CD14-positive monocyte (primary cell): ENCODE data around the gene MASP1. TPM values are rescaled to one million over a fixed set of nuclear protein-coding genes. Genes with fewer than 3 reads are reported as not detected.

Source experiments
- DNase-seq, 3 donors: peaks; one replicate each; pipeline ENCODE4 v3.0.0-alpha.2; 2011 to 2022
- H2AFZ ChIP-seq: 2 replicates; pipeline ENCODE4 v1.6.0; 2012; ENCODE audit warnings: mild to moderate bottlenecking, low read depth, low read length, inconsistent platforms; ENCODE audit not compliant: insufficient read depth, poor library complexity, severe bottlenecking
- H3K27ac ChIP-seq, 2 donors: 1 replicate in 1 of 2; 2 replicates in 1 of 2; pipeline ENCODE4 v1.5.1; 2012 to 2013; ENCODE audit warnings: low read length in 2 of 2, control low read depth in 1 of 2, inconsistent platforms in 1 of 2, low read depth in 1 of 2, mild to moderate bottlenecking in 1 of 2
- H3K27me3 ChIP-seq, 2 donors: one replicate each; pipeline versions ENCODE4 v1.6.0 to v1.6.1; 2011 to 2013; ENCODE audit warnings: low read length in 2 of 2; ENCODE audit not compliant: control insufficient read depth in 2 of 2, insufficient read depth in 2 of 2
- H3K36me3 ChIP-seq, 2 donors: replicated peaks in 1 of 2; 1 replicate in 1 of 2; 2 replicates in 1 of 2; pipeline versions ENCODE4 v1.5.1 to v1.6.1; 2012 to 2013; ENCODE audit warnings: low read length in 2 of 2, control low read depth in 1 of 2, inconsistent platforms in 1 of 2, mild to moderate bottlenecking in 1 of 2; ENCODE audit not compliant: insufficient read depth in 2 of 2, control insufficient read depth in 1 of 2
- H3K4me1 ChIP-seq, 2 donors: 1 replicate in 1 of 2; 2 replicates in 1 of 2; pipeline versions ENCODE4 v1.5.1 to v1.6.1; 2012 to 2013; ENCODE audit warnings: low read length in 2 of 2, control low read depth in 1 of 2, inconsistent platforms in 1 of 2, mild to moderate bottlenecking in 1 of 2, moderate library complexity in 1 of 2; ENCODE audit not compliant: insufficient read depth in 2 of 2, control insufficient read depth in 1 of 2
- H3K4me2 ChIP-seq: replicated peaks from 2 replicates; pipeline ENCODE3; 2012; ENCODE audit warnings: low read length, moderate library complexity, mild to moderate bottlenecking; ENCODE audit not compliant: poor library complexity, severe bottlenecking; ENCODE audit errors: extremely low read depth
- H3K4me3 ChIP-seq, 3 experiments: fragments of 200-600 bp in 1 of 3; sonication (generic) in 1 of 3; replicated peaks in 1 of 3; 1 replicate in 2 of 3; 2 replicates in 1 of 3; pipeline ENCODE4 v1.5.1; 2011 to 2013; ENCODE audit warnings: low read length in 3 of 3, mild to moderate bottlenecking in 3 of 3, control low read depth in 2 of 3, low read depth in 2 of 3, inconsistent platforms in 1 of 3, moderate library complexity in 1 of 3
- H3K79me2 ChIP-seq: 2 replicates; pipeline ENCODE4 v1.6.0; 2012; ENCODE audit warnings: mild to moderate bottlenecking, control low read depth, inconsistent platforms, low read length, moderate library complexity; ENCODE audit not compliant: insufficient read depth
- H3K9ac ChIP-seq: 2 replicates; pipeline ENCODE4 v1.6.0; 2017; ENCODE audit warnings: low read length, mild to moderate bottlenecking; ENCODE audit not compliant: insufficient read depth, poor library complexity, severe bottlenecking
- H3K9me3 ChIP-seq, 2 donors: replicated peaks in 1 of 2; 1 replicate in 1 of 2; 2 replicates in 1 of 2; pipeline versions ENCODE4 v1.5.1 to v1.6.1; 2012 to 2013; ENCODE audit warnings: low read length in 2 of 2, control low read depth in 1 of 2; ENCODE audit not compliant: control insufficient read depth in 1 of 2, insufficient read depth in 1 of 2
- H4K20me1 ChIP-seq: 2 replicates; pipeline ENCODE4 v1.6.0; 2012; ENCODE audit warnings: mild to moderate bottlenecking, low read length, control low read depth, moderate library complexity; ENCODE audit not compliant: insufficient read depth
- H3K27ac Mint-ChIP-seq, 7 donors: one replicate each; pipeline ENCODE4 v1.8.0; 2020; ENCODE audit warnings: mild to moderate bottlenecking in 7 of 7, mixed read lengths in 7 of 7, moderate library complexity in 6 of 7, inconsistent platforms in 2 of 7
- H3K27me3 Mint-ChIP-seq, 3 donors: one replicate each; pipeline ENCODE4 v1.8.0; 2021 to 2022; ENCODE audit warnings: low read depth in 3 of 3, mild to moderate bottlenecking in 3 of 3, mixed read lengths in 3 of 3, moderate library complexity in 3 of 3, inconsistent platforms in 1 of 3
- H3K36me3 Mint-ChIP-seq, 2 donors: one replicate each; pipeline ENCODE4 v1.8.0; 2020; ENCODE audit warnings: mixed read lengths in 2 of 2, inconsistent platforms in 1 of 2, mild to moderate bottlenecking in 1 of 2
- H3K4me1 Mint-ChIP-seq: one replicate; pipeline ENCODE4 v1.8.0; 2020; ENCODE audit warnings: mild to moderate bottlenecking, mixed read lengths
- H3K4me3 Mint-ChIP-seq, 2 donors: one replicate each; pipeline ENCODE4 v1.8.0; 2020; ENCODE audit warnings: mild to moderate bottlenecking in 2 of 2, mixed read lengths in 2 of 2, moderate library complexity in 1 of 2
- H3K9me3 Mint-ChIP-seq, 7 donors: one replicate each; pipeline ENCODE4 v1.8.0; 2020 to 2022; ENCODE audit warnings: mixed read lengths in 7 of 7, mild to moderate bottlenecking in 6 of 7, moderate library complexity in 6 of 7, inconsistent platforms in 2 of 7
- WGBS: methylation state at CpG from one replicate; pipeline ENCODE4 v1.1.5; 2013; ENCODE audit warnings: missing lambda C conversion rate; ENCODE audit not compliant: insufficient coverage; 5-methylcytosine and 5-hydroxymethylcytosine counted together
- intact Hi-C, 2 donors: fragments of 100-400 bp; cut with micrococcal nuclease; formaldehyde crosslinking; loops; one replicate each; pipeline versions ENCODE4 v1.15.0 to v1.15.1; 2023
- polyA plus RNA-seq, 3 donors: library from polyadenylated mRNA; depleted of rRNA in 1 of 3; unstranded in 2 of 3; stranded (reverse) in 1 of 3; fragments of 300-500 nt in 2 of 3; fragments of >200 nt in 1 of 3; fragmentation: Illumina TruSeq in 2 of 3; gene quantifications; 1 replicate in 2 of 3; 2 replicates in 1 of 3; pipeline ENCODE4 v1.2.3, GENCODE V29; 2012 to 2021
- TF ChIP-seq, protein P1 (sequence below): fragments of 200-600 bp; IDR thresholded peaks from one replicate; pipeline ENCODE4 v1.8.0; 2022; ENCODE audit warnings: antibody characterized with exemption, mild to moderate bottlenecking

The MASP1 gene
- polyA plus RNA-seq, 3 donors: not detected

DNA sequence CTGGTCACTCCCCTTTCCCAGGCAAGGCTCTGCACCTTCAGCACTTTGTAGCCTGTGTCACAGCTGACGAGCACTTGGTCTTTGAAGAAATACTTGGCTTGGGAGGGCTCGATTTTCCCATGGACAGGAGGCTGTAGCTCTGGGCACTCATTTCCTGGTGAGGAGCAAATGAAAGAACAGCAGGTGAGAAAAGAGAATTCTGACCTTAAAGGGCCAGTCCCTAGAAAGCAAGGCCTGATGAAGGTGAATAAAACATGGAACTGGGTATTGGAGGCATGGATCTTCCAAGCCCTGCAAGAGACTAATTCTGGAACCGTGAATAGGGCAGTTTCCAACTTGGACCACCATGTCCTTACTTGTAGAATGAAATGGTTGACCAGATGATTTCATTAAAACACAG lies 39.9 kb downstream of the MASP1 start:
- H3K27ac Mint-ChIP-seq: no peak overlapping the region
- WGBS: 86% methylated on average over 2 of the region's 3 CpGs

DNA sequence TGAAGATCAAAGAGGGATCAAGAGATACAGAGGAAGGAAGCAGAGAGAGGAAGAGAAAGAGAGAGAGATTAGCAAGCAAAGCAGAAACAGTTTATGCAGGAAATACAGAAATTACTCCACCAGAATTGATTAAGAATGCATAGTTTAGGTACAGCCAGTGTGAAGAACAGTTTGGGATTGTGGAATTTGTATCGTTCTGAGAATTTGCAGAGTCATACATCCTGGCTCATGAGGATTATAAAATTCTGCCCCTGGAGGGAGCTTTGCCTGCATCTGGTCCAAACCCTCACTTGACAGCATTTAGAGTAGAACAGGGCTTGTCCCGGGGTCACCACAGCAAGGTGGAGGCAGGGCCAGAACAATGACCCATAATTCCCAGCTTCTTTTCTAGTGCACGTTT lies 44.1 kb downstream of the MASP1 start:
- intact Hi-C loops: no loop called here
- Histone ChIP-seq H3K9me3 (no peaks in the 10 kb centered on the region), H3K4me1 (no peaks in the 10 kb centered on the region), H3K4me2 (no peak overlapping the region), H3K27ac (no peak overlapping the region), H3K36me3 (no peaks in the 10 kb centered on the region), H4K20me1 (no peaks in the 10 kb centered on the region), H3K4me3 (no peak overlapping the region), H3K9ac (no peak overlapping the region), H3K79me2 (no peaks in the 10 kb centered on the region), H2AFZ (no peak overlapping the region), H3K27me3 (no peaks in the 10 kb centered on the region)
- Mint-ChIP-seq H3K27me3 (peaks cover 2 to 8% (median 3%) of the 10 kb centered on the region in 3 donors), H3K36me3 (no peaks in the 10 kb centered on the region), H3K9me3 (peaks cover 0 to 3% (median 0%) of the 10 kb centered on the region in 7 donors), H3K27ac (no peak overlapping the region), H3K4me1 (peaks cover 4% of the 10 kb centered on the region), H3K4me3 (no peak overlapping the region)
- 100% methylated on average over 2 of the region's 3 CpGs for WGBS
- TF ChIP-seq, protein P1, sequence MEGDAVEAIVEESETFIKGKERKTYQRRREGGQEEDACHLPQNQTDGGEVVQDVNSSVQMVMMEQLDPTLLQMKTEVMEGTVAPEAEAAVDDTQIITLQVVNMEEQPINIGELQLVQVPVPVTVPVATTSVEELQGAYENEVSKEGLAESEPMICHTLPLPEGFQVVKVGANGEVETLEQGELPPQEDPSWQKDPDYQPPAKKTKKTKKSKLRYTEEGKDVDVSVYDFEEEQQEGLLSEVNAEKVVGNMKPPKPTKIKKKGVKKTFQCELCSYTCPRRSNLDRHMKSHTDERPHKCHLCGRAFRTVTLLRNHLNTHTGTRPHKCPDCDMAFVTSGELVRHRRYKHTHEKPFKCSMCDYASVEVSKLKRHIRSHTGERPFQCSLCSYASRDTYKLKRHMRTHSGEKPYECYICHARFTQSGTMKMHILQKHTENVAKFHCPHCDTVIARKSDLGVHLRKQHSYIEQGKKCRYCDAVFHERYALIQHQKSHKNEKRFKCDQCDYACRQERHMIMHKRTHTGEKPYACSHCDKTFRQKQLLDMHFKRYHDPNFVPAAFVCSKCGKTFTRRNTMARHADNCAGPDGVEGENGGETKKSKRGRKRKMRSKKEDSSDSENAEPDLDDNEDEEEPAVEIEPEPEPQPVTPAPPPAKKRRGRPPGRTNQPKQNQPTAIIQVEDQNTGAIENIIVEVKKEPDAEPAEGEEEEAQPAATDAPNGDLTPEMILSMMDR: no peak
- no peak for DNase-seq

More for the DNA sequence above, 39.9 kb downstream of the MASP1 start:
- Histone ChIP-seq H3K4me3 (no peak overlapping the region), H3K27ac (no peak overlapping the region), H3K4me2 (no peak overlapping the region), H3K9me3 (no peaks in the 10 kb centered on the region), H2AFZ (no peak overlapping the region), H3K79me2 (no peaks in the 10 kb centered on the region), H4K20me1 (no peaks in the 10 kb centered on the region), H3K36me3 (no peaks in the 10 kb centered on the region), H3K27me3 (no peaks in the 10 kb centered on the region), H3K9ac (no peak overlapping the region), H3K4me1 (no peaks in the 10 kb centered on the region)
- Mint-ChIP-seq H3K4me3 (no peak overlapping the region), H3K27me3 (peaks cover 0 to 3% (median 2%) of the 10 kb centered on the region in 3 donors), H3K9me3 (peaks cover 0 to 5% (median 0%) of the 10 kb centered on the region in 7 donors), H3K36me3 (no peaks in the 10 kb centered on the region), H3K4me1 (peaks cover 7% of the 10 kb centered on the region)
- TF ChIP-seq, protein P1: no peak
- intact Hi-C loops: no loop called here
- no peak for DNase-seq
